GM21528 (cell line): ENCODE measurements around the gene SLC38A3.

Experiments
- ATAC-seq: cut with Tn5 transposase; IDR thresholded peaks from one replicate; pipeline ENCODE4 v1.9.1; 2021; ENCODE audit warnings: mild to moderate bottlenecking, moderate library complexity; ENCODE audit not compliant: unreplicated experiment, low FRiP score

Gene SLC38A3

GRCh38 chr3:50168791-50169190 lies 36.3 kb upstream of the SLC38A3 start:
- ATAC-seq = no peak

GRCh38 chr3:50169232-50169832 lies 35.7 kb upstream of the SLC38A3 start:
- ATAC-seq = no peak

GRCh38 chr3:50169858-50170257 lies 35.2 kb upstream of the SLC38A3 start:
- ATAC-seq = no peak

GRCh38 chr3:50170689-50171088 lies 34.4 kb upstream of the SLC38A3 start:
- no peak for ATAC-seq

GRCh38 chr3:50171540-50172301 lies 33.4 kb upstream of the SLC38A3 start:
- no peak for ATAC-seq

- ATAC-seq = no peak
These were observed 32.3 kb upstream of the SLC38A3 start for GRCh38 chr3:50172626-50173220.

GRCh38 chr3:50173685-50174516 lies 31.2 kb upstream of the SLC38A3 start:
- no peak for ATAC-seq

GRCh38 chr3:50174517-50174895 lies 30.6 kb upstream of the SLC38A3 start:
- no peak for ATAC-seq

GRCh38 chr3:50174947-50175524 lies 30.0 kb upstream of the SLC38A3 start:
- ATAC-seq = no peak

- ATAC-seq = no peak
These were observed 27.7 kb upstream of the SLC38A3 start for GRCh38 chr3:50177346-50177745.

- ATAC-seq = no peak
These were observed 25.4 kb upstream of the SLC38A3 start for GRCh38 chr3:50179710-50180109.

GRCh38 chr3:50181985-50182384 lies 23.1 kb upstream of the SLC38A3 start:
- no peak for ATAC-seq

GRCh38 chr3:50182533-50183099 lies 22.5 kb upstream of the SLC38A3 start:
- no peak for ATAC-seq

- ATAC-seq = no peak
These were observed 21.3 kb upstream of the SLC38A3 start for GRCh38 chr3:50183755-50184154.

- no peak for ATAC-seq
These were observed 20.7 kb upstream of the SLC38A3 start for GRCh38 chr3:50184242-50184978.

- ATAC-seq = no peak
These were observed 19.8 kb upstream of the SLC38A3 start for GRCh38 chr3:50185230-50185629.

GRCh38 chr3:50186096-50186495 lies 19.0 kb upstream of the SLC38A3 start:
- ATAC-seq = no peak

GRCh38 chr3:50187750-50188149 lies 17.3 kb upstream of the SLC38A3 start:
- no peak for ATAC-seq

- ATAC-seq = no peak
These were observed 15.8 kb upstream of the SLC38A3 start for GRCh38 chr3:50189274-50189673.

- ATAC-seq = no peak
These were observed 15.1 kb upstream of the SLC38A3 start for GRCh38 chr3:50189989-50190388.
